HepG2 (cell line): Measurements from ENCODE around the gene ZCCHC9. TPM values are rescaled to one million over a fixed set of nuclear protein-coding genes. Genes with fewer than 3 reads are reported as not detected.

Source experiments
- AKAP8 ChIP-seq: sonication (generic); formaldehyde crosslinking; IDR thresholded peaks from 2 replicates; pipeline ENCODE4 v1.5.1; 2020; ENCODE audit warnings: mild to moderate bottlenecking, missing genetic modification reagents
- ATAD3A ChIP-seq: sonication (generic); formaldehyde crosslinking; IDR thresholded peaks from 2 replicates; pipeline ENCODE4 v1.4.0; 2020; ENCODE audit warnings: missing genetic modification reagents
- BATF2 ChIP-seq: sonication (generic); formaldehyde crosslinking; IDR thresholded peaks from 2 replicates; pipeline ENCODE4 v1.8.0; 2022; ENCODE audit warnings: mild to moderate bottlenecking, missing genetic modification reagents, moderate library complexity
- DNMT1 ChIP-seq: sonication (generic); formaldehyde crosslinking; IDR thresholded peaks from 2 replicates; pipeline ENCODE4 v1.5.1; 2020; ENCODE audit warnings: mild to moderate bottlenecking, missing genetic modification reagents
- FOXA1 ChIP-seq, 2 experiments: fragments of 450-650 bp in 1 of 2; sonication (generic) in 1 of 2; formaldehyde crosslinking in 1 of 2; IDR thresholded peaks; 2 replicates each; pipeline versions ENCODE4 v1.4.0 to v1.6.1; 2016 to 2020; ENCODE audit warnings: missing genetic modification reagents in 1 of 2
- HOXA3 ChIP-seq: sonication (generic); formaldehyde crosslinking; IDR thresholded peaks from 2 replicates; pipeline ENCODE4 v1.5.0; 2020; ENCODE audit warnings: missing genetic modification reagents
- NCOR1 ChIP-seq: fragments of 200-600 bp; sonication (generic); IDR thresholded peaks from 2 replicates; pipeline ENCODE4 v1.7.0; 2017; ENCODE audit warnings: antibody characterized with exemption, low read length, borderline replicate concordance
- NFAT5 ChIP-seq: sonication (generic); formaldehyde crosslinking; IDR thresholded peaks from 2 replicates; pipeline ENCODE4 v1.4.0; 2020; ENCODE audit warnings: missing genetic modification reagents
- NFE2L2 ChIP-seq: fragments of 150-350 bp; IDR thresholded peaks from 2 replicates; pipeline ENCODE4 v1.6.1; 2014; ENCODE audit warnings: low read length
- PBX3 ChIP-seq: sonication (generic); formaldehyde crosslinking; IDR thresholded peaks from 2 replicates; pipeline ENCODE4 v1.8.1; 2023; ENCODE audit warnings: missing genetic modification reagents, inconsistent platforms, borderline replicate concordance
- RFX1 ChIP-seq: fragments of 450-650 bp; IDR thresholded peaks from 2 replicates; pipeline ENCODE4 v1.6.1; 2017
- RNF2 ChIP-seq: fragments of 450-650 bp; conservative IDR thresholded peaks from 2 replicates; pipeline ENCODE4 v1.6.1; 2016; ENCODE audit warnings: low read depth
- SP1 ChIP-seq, 2 experiments: fragments of 450-650 bp in 1 of 2; sonication (generic) in 1 of 2; formaldehyde crosslinking in 1 of 2; IDR thresholded peaks; 2 replicates each; pipeline versions ENCODE4 v1.4.0 to v1.6.1; 2016 to 2020; ENCODE audit warnings: missing genetic modification reagents in 1 of 2
- TBL1XR1 ChIP-seq: fragments of 150-350 bp; IDR thresholded peaks from 2 replicates; pipeline ENCODE4 v1.6.1; 2014; ENCODE audit warnings: borderline replicate concordance, low read length; ENCODE audit not compliant: partially characterized antibody
- ZFP36L1 ChIP-seq: sonication (generic); formaldehyde crosslinking; IDR thresholded peaks from 2 replicates; pipeline ENCODE4 v1.8.0; 2022; ENCODE audit warnings: mild to moderate bottlenecking, missing genetic modification reagents, moderate library complexity
- ZIK1 ChIP-seq: sonication (generic); formaldehyde crosslinking; IDR thresholded peaks from 2 replicates; pipeline ENCODE4 v1.5.0; 2020; ENCODE audit warnings: mild to moderate bottlenecking, low read depth, missing genetic modification reagents, borderline replicate concordance
- ZNF749 ChIP-seq: sonication (generic); formaldehyde crosslinking; IDR thresholded peaks from 2 replicates; pipeline ENCODE4 v1.8.0; 2022; ENCODE audit warnings: mild to moderate bottlenecking, missing genetic modification reagents, moderate library complexity, borderline replicate concordance
- ZSCAN21 ChIP-seq: sonication (generic); formaldehyde crosslinking; IDR thresholded peaks from 2 replicates; pipeline ENCODE4 v1.8.0; 2022; ENCODE audit warnings: mild to moderate bottlenecking, missing genetic modification reagents, moderate library complexity, borderline replicate concordance
- ZSCAN30 ChIP-seq: sonication (generic); formaldehyde crosslinking; IDR thresholded peaks from 2 replicates; pipeline ENCODE4 v1.5.0; 2020; ENCODE audit warnings: mild to moderate bottlenecking, missing genetic modification reagents
- polyA plus RNA-seq, 8 experiments: library from polyadenylated mRNA; depleted of rRNA in 3 of 8; stranded (reverse) in 7 of 8; unstranded in 1 of 8; fragments of >200 nt; fragmentation: Illumina TruSeq in 4 of 8; extraction: Trizol in 4 of 8; gene quantifications; 2 replicates each; pipeline versions ENCODE4 v1.2.1 to v1.2.3, GENCODE V29; 2011 to 2016; ENCODE audit warnings: low read depth in 4 of 8, missing spikeins in 1 of 8, mixed read lengths in 1 of 8; ENCODE audit not compliant: insufficient read depth in 1 of 8
- total RNA-seq, 5 experiments: library from RNA; depleted of rRNA; stranded (reverse); fragments of >200 nt; fragmentation: Illumina TruSeq; extraction: Trizol; gene quantifications; 2 replicates each; pipeline ENCODE4 v1.2.3, GENCODE V29; 2016; ENCODE audit warnings: low read depth in 1 of 5
- TF ChIP-seq, protein P1 (sequence below): sonication (generic); formaldehyde crosslinking; conservative IDR thresholded peaks from 2 replicates; pipeline ENCODE4 v1.8.0; 2022; ENCODE audit warnings: mild to moderate bottlenecking, moderate library complexity, missing genetic modification reagents

The ZCCHC9 gene
- total and polyA plus RNA-seq, 2 of the 13 experiments (the other 11 are each of a cell fraction or from before 2014, with no cell fraction given), result 28.7 to 52.5 TPM

DNA sequence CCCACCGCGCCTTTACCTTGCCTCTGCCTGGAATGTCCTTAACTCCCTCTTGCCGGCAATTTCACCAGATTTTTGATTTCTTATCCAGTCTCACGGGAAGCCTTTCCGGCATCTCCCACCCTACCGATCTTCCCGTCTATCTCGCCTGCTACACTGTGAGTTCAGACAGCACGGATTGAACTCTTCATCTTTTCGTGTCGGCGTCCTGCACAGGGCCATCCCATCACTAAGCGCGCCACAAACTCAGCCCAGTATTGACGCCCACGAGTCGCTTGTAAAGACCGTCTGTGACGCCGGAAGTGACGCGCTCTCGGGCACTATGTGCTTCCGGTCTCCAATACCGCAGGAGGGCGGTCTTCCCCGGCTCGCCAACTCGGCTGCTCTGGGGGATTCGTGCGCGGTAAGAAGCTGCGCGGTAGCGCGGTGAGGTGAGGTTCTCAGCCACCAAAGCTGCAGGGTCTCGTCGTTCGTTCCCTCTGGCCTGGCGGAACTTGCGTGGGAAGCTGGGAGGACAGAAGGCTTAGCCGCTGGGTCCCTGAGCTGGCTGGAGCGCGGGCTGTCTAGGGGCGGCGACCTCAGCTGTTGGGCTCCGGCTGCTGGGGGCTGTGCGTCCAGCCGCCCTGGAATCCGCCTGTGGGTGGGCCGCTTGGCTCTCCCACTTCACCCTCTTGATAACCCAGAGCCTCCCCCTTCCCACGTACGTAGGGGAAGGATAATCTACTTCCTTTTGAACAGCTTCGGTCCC is at the start of gene ZCCHC9 (continued):
- TF ChIP-seq SP1 (IDR thresholded peaks at IDR 0.05) (no peak), SP1 (CRISPR knock-in tag; IDR thresholded peaks at IDR 0.05) (peak; percentile 89), PBX3 (CRISPR knock-in tag) (0 out of 2 replicates have a peak, but pooled peaks have one; percentile 20), HOXA3 (peak; percentile 98), NFE2L2 (no peak), ZIK1 (CRISPR knock-in tag) (peak; percentile 78; the same call in 1 of the 2 replicates), ZNF749 (CRISPR knock-in tag) (0 out of 2 replicates have a peak, but pooled peaks have one; percentile 27), FOXA1 (IDR thresholded peaks at IDR 0.05) (no peak), FOXA1 (CRISPR knock-in tag; IDR thresholded peaks at IDR 0.05) (peak; percentile 81), AKAP8 (CRISPR knock-in tag) (no peak), DNMT1 (no peak), NFAT5 (CRISPR knock-in tag) (peak; percentile 72; the same call in 1 of the 2 replicates), TBL1XR1 (no peak), ATAD3A (CRISPR knock-in tag) (no peak), RNF2 (no peak; the same call in 1 of the 2 replicates), BATF2 (CRISPR knock-in tag) (no peak), NCOR1 (no peak), RFX1 (no peak), ZFP36L1 (0 out of 2 replicates have a peak, but pooled peaks have one; percentile 61), ZSCAN21 (CRISPR knock-in tag) (peak; percentile 57; the same call in 1 of the 2 replicates), ZSCAN30 (CRISPR knock-in tag) (no peak)
- TF ChIP-seq, protein P1, sequence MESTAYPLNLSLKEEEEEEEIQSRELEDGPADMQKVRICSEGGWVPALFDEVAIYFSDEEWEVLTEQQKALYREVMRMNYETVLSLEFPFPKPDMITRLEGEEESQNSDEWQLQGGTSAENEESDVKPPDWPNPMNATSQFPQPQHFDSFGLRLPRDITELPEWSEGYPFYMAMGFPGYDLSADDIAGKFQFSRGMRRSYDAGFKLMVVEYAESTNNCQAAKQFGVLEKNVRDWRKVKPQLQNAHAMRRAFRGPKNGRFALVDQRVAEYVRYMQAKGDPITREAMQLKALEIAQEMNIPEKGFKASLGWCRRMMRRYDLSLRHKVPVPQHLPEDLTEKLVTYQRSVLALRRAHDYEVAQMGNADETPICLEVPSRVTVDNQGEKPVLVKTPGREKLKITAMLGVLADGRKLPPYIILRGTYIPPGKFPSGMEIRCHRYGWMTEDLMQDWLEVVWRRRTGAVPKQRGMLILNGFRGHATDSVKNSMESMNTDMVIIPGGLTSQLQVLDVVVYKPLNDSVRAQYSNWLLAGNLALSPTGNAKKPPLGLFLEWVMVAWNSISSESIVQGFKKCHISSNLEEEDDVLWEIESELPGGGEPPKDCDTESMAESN (CRISPR knock-in tag), result peak; percentile 70
